Kidney glomerular epithelial cell (primary cell): ENCODE results near the gene RAD51B.

Experiments used
- DNase-seq: peaks from one replicate; lab custom pipeline; 2025; lab: John Stamatoyannopoulos, UW

RAD51B gene

DNA sequence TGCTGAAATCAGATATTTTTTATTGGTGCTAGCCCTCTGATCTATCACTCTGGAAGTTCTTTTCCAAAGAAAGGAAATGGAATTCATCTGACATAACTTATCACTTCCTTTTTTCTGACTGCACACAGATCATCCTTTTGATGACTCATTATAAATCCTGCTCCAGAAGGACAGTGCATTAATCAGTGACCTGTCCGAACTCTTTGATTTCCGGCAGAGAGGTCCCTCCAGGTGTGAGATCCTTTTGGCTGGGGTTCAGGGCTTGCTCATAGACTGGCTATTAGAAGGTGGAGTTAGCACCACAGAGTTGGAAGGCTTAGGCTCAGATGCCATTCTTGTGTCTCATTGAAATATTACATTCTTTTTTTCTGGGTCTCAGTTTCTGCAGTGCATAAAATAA lies 645.1 kb downstream of the RAD51B start:
- peak; percentile 77 for DNase-seq

DNA sequence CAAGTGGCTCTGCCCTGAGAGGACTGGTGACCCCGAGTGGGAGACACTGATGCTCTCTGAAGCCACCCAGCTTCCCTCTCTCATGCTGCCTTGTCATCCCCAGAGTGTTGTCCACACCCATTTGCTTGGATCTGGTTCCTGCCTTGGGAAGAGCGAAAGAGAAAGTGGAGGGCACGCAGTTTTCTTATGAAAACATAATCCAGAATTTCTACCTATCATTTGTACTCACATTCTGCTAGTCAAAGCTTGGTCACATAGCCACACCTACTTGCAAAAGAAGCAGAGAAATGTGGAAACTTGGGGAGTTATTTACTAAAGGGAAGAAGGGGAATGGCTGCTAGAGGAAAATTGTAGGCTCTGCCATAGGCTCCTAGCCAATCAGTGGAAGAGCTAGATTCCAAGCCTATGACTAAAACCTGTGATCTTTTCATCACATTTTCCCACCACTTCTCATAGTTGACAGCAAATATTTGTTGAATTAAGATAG lies 647.0 kb downstream of the RAD51B start:
- peak; percentile 67 for DNase-seq

GRCh38 chr14:68467425-68467824 lies 647.8 kb downstream of the RAD51B start:
- DNase-seq, result no peak

GRCh38 chr14:68468437-68469207 lies 649.0 kb downstream of the RAD51B start:
- DNase-seq, result no peak

DNA sequence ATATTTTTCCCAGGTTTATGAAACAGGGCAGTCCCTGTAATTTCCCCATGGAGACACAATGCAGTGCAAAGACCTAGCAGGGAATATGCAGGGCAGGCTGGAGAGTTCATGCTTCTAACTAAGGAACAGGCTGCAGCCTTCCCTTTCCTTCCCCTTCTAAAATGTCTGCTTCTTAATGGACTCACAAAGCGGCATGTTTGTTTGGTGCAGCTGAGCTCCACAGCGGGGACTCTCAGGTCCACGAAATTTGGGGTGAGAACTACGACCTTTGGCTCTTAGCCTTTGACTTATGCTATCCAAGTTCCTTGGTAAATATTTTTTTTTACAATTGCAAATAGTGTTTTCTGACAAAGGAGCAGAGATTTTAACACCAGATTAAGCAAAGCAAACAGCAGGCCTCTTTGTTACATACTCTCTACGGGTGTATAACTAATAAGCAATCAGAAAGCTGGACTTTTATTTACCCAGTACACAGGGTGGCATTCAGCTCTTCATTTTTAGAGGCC lies 649.7 kb downstream of the RAD51B start:
- DNase-seq, result no peak

- no peak for DNase-seq
Observed at GRCh38 chr14:68470361-68470760, 650.8 kb downstream of the RAD51B start.

DNA sequence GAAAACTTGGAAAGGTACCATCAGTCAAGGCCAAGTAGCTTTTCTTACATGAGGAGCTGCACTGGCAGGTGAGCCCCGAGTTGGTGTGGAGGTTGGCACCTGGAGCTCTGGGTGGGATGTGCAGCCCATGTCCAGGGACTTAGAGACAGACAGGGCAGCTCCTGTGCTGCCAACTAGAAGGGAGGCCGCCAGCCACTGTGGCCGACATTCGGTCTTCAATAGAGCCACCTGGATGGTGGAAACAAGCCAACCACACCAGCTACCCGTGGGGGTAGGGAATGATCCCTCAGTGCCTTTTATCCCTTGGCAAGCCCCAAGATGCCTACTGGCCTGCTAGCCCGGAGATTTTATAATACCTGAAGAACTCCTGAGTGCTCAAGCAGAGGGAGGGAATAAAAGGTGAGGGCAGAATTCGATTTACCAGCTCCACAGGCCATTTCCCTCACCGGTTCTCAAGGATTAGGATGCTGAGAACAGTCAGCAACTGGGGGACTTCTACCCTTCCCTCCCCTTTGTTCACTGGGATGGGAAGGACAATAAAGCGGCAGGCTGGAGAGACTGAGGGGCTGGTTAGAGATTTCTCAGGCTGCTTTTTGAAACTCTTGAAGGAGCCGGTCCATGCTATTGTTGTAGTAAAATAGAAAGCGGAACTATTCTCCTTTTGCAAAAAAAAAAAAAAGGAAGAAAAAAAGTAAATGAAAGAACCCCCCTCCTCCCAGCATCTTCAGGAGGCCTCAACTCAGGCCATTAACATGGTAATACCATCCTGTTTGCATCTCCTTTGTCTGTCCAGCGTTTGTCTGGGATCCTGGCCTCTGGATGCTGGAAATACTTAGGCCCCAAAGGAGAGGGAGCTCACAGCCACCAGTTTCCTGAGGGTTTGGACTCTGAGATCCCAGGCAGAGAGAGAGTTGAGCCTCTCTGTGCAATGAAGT lies 651.7 kb downstream of the RAD51B start:
- DNase-seq, result no peak

GRCh38 chr14:68471964-68472508 lies 652.5 kb downstream of the RAD51B start:
- no peak for DNase-seq

- DNase-seq, result no peak
Observed at GRCh38 chr14:68473069-68473468, 653.5 kb downstream of the RAD51B start.

DNA sequence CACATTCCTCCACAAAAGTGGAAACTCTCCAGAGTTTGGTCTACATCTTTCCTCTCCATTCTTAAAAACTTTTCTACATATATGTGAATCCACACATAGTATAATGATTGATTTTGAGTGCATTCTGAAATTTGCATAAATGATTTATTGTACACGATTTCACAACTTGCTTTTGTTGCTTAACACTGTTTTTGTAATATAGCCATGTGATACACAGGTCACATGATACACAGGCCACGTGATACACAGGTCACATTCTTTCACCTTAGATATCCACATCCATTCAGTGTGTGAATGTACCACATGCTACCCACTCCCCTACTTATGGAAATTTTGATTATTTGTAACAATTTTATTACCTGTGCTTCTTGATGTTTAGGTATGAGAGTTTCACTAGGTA lies 654.2 kb downstream of the RAD51B start:
- DNase-seq, result no peak

- no peak for DNase-seq
Observed at GRCh38 chr14:68474741-68475140, 655.2 kb downstream of the RAD51B start.

DNA sequence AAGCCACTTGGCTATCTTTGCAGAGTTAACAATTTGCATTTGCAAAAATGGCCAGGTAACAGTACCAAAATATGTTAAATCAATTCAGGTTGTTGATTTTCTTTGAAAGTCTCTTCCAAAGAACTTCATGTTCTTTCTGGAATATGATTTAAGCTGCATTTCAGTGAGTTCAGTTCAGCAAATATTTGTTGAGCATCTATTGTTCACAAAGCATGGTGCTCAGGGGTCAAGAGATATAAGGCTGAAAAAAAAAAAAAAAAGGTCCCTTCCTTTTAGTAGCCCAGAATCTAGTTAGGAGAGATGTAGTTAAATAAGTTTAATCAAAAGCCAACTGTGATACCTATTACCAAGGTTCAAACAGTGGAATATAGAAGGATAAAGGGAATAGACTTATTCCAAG lies 656.2 kb downstream of the RAD51B start:
- no peak for DNase-seq

GRCh38 chr14:68476212-68477109 lies 656.9 kb downstream of the RAD51B start:
- DNase-seq, result peak; percentile 96

GRCh38 chr14:68477110-68477455 lies 657.5 kb downstream of the RAD51B start:
- DNase-seq, result no peak

DNA sequence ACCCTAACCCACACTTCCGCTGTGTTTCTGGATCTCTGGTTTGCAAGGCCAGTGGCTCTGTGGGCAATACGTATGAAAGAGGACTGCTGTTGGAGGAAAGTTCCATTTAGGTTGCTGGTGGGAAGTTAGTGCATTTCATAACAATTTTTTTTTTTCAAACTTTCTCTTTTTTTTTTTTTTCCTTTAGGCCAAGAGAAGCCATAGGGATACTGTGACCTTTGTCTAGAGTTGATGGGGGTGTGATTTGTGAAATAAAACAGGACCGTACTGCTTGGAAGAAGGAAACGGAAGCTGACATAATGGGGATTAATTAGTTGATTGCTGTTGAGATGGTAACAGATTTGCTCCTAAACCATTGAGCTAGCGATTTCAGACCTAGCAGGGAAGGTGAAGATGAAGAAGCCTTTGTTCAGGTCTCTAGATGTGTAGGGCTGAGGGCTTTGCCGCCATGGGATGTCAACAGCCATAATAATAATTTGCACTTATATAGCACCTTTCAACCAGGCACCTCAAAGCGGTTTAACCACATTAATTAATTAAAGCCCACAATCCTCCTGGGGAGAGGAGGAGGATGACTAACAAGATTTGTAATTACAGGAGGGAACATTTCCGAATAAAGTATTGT lies 658.0 kb downstream of the RAD51B start:
- DNase-seq, result no peak

GRCh38 chr14:68479247-68479646 lies 659.7 kb downstream of the RAD51B start:
- DNase-seq, result no peak

DNA sequence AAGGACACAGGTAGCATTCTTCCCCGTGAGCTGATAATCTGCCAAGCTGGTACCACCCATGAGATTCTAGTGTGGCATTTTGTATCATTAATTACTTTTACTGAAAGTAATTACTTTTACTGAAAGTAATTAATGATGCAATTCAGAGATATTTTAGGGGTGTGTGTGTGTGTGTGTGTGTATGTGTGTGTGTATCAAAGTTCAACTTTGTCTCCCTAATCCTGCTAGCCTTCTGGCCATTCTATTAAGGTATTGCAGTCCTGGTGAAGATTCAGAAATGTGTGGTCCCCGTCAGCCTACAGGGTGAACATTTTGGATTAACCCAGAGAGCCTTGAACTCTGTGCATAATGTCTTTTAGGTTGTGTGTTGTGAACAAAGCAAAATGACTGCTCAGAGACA lies 662.4 kb downstream of the RAD51B start:
- DNase-seq, result no peak

GRCh38 chr14:68482772-68483395 lies 663.3 kb downstream of the RAD51B start:
- no peak for DNase-seq

GRCh38 chr14:68486033-68486732 lies 666.6 kb downstream of the RAD51B start:
- no peak for DNase-seq

GRCh38 chr14:68486809-68487208 lies 667.2 kb downstream of the RAD51B start:
- DNase-seq, result no peak
